ENCODE data around the gene PPP1R9A.

PPP1R9A gene

GRCh38 chr7:95097291-95097690, 189.9 kb downstream of the PPP1R9A start:
- H3K27ac ChIP-seq, result no peak overlapping the region
- no peak for TF ChIP-seq CTCF (IDR thresholded peaks at IDR 0.05)
- TF ChIP-seq ZFX (IDR thresholded peaks at IDR 0.05; ENCODE audit: borderline replicate concordance), result no peak

GRCh38 chr7:95097851-95098250, 190.5 kb downstream of the PPP1R9A start:
- no peak overlapping the region for H3K27ac ChIP-seq
- TF ChIP-seq CTCF (IDR thresholded peaks at IDR 0.05) (no peak), ZFX (IDR thresholded peaks at IDR 0.05; ENCODE audit: borderline replicate concordance) (no peak)

- no peak for TF ChIP-seq CTCF (IDR thresholded peaks at IDR 0.05)
- no peak for TF ChIP-seq ZFX (IDR thresholded peaks at IDR 0.05; ENCODE audit: borderline replicate concordance)
- H3K27ac ChIP-seq, result no peak overlapping the region
Measured at GRCh38 chr7:95099106-95099505, 191.7 kb downstream of the PPP1R9A start.

GRCh38 chr7:95101422-95101821, 194.0 kb downstream of the PPP1R9A start:
- no peak overlapping the region for H3K27ac ChIP-seq
- TF ChIP-seq ZFX (IDR thresholded peaks at IDR 0.05; ENCODE audit: borderline replicate concordance) (no peak), CTCF (IDR thresholded peaks at IDR 0.05) (no peak)

- H3K27ac ChIP-seq, result no peak overlapping the region
Measured at GRCh38 chr7:95102662-95103061, 195.3 kb downstream of the PPP1R9A start.

GRCh38 chr7:95104739-95105138, 197.3 kb downstream of the PPP1R9A start:
- no peak overlapping the region for H3K27ac ChIP-seq
- no peak for TF ChIP-seq CTCF (IDR thresholded peaks at IDR 0.05)
- no peak for TF ChIP-seq ZFX (IDR thresholded peaks at IDR 0.05; ENCODE audit: borderline replicate concordance)

More at GRCh38 chr7:95102662-95103061, 195.3 kb downstream of the PPP1R9A start:
- no peak for TF ChIP-seq CTCF (IDR thresholded peaks at IDR 0.05)
- TF ChIP-seq ZFX (IDR thresholded peaks at IDR 0.05; ENCODE audit: borderline replicate concordance), result no peak

- TF ChIP-seq CTCF (IDR thresholded peaks at IDR 0.05) (no peak), ZFX (IDR thresholded peaks at IDR 0.05; ENCODE audit: borderline replicate concordance) (no peak)
- H3K27ac ChIP-seq, result no peak overlapping the region
Measured at GRCh38 chr7:95105627-95106026, 198.2 kb downstream of the PPP1R9A start.
